Eye (tissue), 1 donor: ENCODE results near the gene MVP.
A peak's percentile ranks its signal among the peaks of the same experiment; 100 is the strongest.
"Not testable (repeated sequence)": the region's sequence is repeated elsewhere in the genome, so short reads cannot be mapped to it uniquely, and the experiment has no call there.

Experiments
- DNase-seq: peaks from one replicate; pipeline ENCODE4 v3.0.0-alpha.2; 2015

The MVP gene

GRCh38 chr16:29844575-29845331 is 24.5 kb downstream of the MVP start:
- no peak for DNase-seq

GRCh38 chr16:29845656-29846055 is 25.4 kb downstream of the MVP start:
- DNase-seq = no peak

DNA sequence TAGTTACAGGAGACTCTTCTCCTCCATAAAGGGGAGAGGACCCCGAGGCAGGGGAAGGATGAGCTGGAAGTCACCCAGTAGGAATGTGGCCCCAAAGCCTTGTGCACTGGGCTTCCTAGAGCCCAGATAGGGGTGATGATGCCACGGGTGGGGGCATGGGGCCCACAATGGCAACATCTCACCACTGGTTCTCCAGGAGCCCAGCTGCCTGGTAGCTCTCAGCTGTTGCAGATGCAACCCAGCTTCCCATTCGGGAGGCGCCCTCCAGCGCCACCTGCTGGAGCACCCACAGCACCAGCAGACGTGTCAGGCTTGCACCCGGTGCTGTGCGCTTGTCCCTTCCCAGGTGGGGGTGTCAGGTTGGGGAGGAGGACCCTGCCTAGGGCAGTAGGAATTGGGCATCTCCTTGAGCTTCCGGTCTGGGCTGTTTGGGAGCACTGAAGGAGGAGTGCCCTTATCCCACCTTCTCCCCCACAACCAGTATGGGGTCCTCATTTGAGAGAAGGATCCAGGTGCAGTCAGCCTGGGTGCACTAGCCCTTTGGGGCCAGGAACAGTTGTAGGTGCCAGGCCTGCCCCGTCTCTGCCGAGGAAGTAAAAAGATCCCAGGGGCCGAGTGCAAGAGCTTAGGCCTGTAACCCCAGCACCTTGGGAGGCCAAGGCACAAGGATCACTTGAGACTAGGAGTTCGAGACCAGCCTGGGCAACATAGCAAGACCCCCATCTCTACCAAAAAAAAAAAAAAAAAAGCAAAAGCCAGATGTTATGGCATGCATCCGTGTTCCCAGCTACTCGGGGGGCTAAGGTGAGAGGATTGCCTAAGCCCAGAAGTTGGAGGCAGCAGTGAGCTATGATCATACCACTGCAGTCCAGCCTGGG is 28.4 kb downstream of the MVP start:
- DNase-seq = peak; percentile 77

DNA sequence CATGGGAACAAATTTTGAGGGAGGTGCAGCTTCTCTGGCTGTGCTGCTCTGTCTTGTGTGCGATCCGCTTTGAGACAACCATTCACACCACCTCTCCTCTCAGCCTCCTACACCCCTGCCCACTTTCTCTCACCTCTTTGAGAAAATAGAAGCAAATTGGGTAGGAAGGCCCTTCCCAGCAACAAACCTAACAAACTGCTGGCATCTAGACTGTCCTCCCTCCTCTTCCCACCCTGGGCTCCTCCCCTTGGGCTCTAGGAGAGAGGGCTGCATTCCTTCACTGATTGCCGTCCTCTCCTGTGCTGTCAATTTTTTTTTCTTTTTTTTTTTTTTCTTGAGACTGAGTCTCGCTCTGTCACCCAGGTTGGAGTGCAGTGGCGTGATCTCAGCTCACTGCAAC is 29.2 kb downstream of the MVP start:
- DNase-seq = peak; percentile 17

DNA sequence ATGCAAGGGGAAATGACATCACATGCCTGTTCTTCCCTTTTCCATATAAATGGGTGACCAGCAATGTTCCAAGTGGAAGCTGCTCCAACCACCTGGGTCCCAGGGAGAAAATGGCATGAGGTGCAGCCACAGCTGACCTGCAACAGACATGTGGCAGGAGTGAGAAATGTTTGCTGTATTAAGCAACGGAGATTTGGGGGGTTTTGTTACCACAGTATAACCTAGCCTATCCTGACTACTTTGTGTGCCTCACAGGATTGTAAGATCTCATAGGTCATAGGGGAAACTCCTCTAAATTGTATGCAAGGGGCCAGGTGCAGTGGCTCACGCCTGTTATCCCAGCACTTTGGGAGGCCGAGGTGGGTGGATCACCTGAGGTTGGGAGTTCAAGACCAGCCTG is 30.7 kb downstream of the MVP start:
- DNase-seq = no peak

DNA sequence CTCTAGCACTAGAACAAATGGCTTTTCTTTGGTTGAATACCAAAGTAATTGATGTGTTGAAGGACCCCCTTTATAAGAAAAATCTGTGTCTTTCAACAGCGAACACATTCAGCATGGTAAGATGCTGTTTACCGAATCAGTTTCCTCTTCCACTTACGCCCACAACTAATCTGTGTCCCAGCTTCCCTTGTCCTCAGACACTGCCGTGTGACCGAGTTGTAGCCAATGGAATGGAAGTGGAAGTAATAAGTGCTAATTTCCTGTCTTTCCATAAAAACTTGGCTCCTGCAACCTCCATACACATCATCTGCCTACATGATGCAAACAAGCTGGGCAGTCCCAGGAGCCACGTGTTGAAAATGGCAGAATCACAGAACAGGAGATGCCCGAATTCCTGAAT is 32.4 kb downstream of the MVP start:
- no peak for DNase-seq

DNA sequence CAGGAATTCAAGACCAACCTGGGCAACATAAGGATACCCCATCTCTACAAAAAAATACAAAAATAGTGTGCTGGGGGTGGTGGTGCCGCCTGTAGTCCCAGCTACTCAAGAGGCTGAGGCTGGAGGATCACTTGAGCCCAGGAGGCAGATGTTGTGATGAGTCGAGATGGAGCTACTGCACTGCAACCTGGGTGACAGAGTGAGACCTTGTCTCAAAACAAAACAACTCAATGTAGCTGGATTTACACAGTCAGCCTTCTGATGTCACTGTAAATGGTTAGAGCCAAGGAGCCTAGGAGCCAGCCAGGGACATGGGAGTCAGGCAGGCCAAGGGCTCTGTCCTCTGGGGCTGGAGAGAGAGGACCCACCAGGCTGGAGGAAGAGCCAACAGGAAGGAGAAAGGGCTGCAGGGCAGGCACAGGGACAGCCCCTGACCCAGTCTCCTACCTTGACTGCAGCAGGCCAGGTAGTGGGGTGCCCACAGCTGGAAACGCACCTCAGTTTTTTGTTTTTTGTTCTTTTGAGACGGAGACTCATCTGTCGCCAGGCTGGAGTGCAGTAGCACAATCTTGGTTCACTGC is 34.3 kb downstream of the MVP start:
- DNase-seq = no peak

DNA sequence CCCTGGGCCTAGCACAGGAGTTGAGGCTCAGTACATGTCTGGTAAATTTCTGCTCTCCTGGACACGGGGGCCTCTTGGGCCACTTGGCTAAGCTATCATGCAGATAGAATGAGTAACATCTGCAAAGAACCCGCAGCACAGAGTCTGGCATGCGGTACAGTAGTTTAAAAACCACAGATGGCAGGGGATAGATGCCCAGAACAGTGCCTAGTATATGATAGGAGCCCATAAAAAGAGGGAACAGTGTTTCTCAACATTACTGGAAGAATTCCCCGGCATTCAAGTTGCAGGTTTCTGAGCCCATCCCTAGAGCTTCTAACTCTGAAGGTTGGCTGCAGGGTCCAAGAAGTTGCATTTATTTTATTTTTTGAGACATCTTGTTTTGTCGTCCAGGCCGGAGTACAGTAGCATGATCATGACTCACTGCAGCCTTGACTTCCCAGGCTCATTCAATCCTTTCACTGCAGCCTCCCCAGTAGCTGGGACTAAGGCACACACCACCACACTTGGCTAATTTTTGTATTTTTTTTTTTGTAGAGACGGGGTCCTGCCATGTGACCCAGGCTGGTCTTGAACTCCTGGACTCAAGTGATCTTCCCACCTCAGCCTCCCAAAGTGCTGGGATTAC is 37.0 kb downstream of the MVP start:
- no peak for DNase-seq

DNA sequence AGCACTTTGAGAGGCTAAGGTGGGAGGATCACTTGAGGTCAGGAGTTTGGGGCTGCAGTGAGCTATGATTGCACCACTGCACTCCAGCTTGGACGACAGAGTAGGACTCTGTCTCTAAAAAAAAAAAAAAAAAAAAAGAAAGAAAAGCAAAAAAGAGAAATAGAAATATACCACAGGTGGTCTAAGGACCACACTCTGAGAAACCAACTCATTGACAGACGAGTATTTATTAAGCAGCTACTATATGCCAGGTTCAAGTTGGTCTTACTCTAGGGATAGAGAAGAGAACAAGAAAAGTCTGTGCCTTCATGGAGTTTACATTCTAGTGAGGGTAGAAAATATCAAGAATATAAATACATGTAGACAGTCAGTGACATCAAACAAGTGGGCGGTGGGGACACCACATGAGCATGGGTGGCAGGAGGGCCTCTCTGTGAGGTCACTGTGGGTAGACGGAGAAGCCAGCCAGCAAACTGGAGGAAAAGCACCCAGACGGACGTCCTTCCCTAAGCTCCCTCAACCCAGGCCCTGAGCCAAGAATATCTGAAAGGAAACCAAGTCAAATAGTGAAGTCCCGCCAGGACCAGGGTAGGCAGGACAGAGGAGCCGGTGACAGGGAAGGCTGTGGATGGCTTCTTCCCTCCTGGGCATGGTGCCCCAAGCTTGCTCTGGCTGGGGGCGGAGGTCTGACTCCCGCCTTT is 38.0 kb downstream of the MVP start:
- DNase-seq = no peak

- no peak for DNase-seq
Measured at GRCh38 chr16:29858974-29859373, 38.7 kb downstream of the MVP start.

GRCh38 chr16:29860218-29860617 is 40.0 kb downstream of the MVP start:
- no peak for DNase-seq

GRCh38 chr16:29862383-29862883 is 42.2 kb downstream of the MVP start:
- peak; percentile 49 for DNase-seq

- peak; percentile 99 for DNase-seq
Measured at GRCh38 chr16:29862884-29863668, 42.8 kb downstream of the MVP start, which contains the start of gene CDIPT. TSS of gene CDIPT (minus strand) at chr16:29863226. CDS start at chr16:29862857, 369 bp downstream.

DNA sequence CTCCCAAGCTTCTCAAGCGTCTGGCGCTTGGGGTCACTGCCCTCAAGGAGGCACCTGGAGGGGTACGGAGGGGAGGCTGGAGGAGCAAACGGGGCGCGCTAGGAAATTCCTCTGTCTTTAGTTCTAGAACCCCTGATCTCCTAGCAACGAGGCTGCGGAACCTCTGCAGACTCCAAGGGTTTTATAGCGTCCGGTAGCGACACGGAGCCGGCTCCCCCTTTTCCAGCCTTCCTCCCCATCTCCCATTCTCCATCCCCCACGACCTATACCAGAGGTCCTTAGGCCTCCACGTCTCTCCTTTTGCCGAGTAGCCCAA is 43.4 kb downstream of the MVP start:
- no peak for DNase-seq

DNA sequence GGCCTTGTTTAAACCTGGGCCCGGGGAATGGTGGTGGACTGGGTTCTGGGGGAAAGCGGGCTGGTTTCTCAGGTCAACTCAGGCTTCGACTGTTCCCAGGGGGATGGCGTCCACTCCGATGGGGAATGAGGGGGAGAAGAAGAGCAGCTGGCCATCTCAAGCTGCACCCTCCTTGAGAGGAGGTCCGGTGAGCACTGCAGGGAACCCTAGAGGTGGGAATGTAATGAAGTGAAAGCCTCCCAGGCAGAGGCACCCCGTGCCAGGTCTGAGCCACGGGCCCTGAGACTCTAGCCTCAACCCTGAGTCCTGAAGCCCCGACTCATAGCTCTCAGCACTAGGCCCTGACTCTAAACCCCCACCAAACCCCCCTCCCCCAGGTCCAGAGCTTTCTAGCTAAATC is 43.9 kb downstream of the MVP start:
- no peak for DNase-seq

GRCh38 chr16:29868396-29869009 is 48.2 kb downstream of the MVP start:
- DNase-seq = no peak

DNA sequence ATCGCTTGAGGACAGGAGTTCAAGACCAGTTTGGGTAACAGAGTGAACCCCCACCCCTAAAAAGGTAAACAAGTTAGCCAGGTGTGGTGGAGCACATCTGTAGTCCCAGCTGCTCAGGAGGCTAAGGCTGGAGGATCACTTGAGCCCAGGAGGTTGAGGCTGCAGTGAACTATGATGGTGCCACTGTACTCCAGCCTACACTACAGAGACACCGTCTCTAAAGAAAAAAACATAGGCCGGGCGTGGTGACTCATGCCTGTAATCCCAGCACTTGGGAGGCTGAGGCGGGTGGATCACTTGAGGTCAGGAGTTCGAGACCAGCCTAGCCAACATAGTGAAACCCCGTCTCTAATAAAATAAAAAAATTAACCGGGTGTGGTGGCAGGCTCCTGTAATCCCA is 48.8 kb downstream of the MVP start:
- DNase-seq = not testable (repeated sequence)

DNA sequence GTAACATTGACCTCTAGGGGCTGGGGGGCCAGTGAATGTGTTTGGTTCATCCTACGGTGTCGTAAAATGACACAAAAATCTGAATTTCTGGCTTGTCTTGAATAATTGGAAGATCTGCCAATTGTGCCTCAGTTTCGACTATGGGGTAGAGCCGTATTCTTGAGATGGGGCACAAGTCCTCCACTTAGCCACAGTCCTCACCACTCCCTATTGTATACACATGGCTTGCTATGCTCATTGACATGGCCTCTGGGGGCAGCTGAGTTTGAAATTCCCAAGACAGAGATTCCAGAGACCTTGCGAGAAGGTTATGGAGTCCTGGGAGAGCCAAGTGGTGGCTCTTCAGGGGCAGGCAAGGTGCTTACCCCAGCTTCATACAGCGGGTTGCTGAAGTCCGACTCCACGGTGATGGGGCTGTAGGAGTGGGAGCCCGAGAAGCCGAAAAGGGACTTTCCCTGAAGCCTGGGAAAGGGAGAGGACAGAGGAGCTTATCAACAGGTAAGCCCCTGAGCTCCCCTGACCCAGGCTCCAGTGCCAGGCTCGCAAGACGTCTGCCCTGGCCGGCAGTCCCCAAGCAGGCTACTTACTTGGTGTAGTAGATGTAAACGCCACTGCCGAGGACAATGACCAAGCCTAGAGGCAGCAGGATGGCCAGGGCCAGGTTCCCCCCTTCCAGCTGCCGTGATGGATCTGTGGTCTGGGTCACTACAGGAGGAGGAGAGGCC is 51.7 kb downstream of the MVP start:
- DNase-seq = no peak

- no peak for DNase-seq
Measured at GRCh38 chr16:29873319-29873718, 53.1 kb downstream of the MVP start.

GRCh38 chr16:29875206-29875605 is 54.9 kb downstream of the MVP start:
- DNase-seq = no peak

DNA sequence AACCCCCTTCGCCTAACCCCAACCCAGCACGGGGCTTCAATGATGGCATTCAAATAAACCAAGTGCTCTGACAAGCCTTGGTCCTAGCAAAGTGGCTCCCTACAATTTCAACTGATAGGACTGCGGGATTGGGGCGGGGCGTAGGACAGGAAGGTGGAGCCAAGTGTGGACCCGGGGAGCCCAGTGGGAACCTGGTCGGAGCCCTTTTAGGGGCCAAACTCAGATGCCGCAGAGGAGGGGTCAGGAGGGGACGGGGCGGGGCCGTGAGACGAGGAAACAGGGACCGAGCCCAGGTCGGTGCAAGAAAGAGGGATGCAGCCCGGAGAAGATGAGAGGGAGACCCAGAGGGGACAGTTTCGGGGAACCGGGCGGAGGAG is 55.9 kb downstream of the MVP start:
- DNase-seq = no peak
